HG02798 (cell line): Measurements from ENCODE around the gene APBA2.

Source experiments
- ATAC-seq: cut with Tn5 transposase; IDR thresholded peaks from one replicate; pipeline ENCODE4 v1.9.1; 2021; ENCODE audit warnings: mild to moderate bottlenecking; ENCODE audit not compliant: unreplicated experiment, poor library complexity

The APBA2 gene

GRCh38 chr15:29067949-29068348, 182.2 kb downstream of the APBA2 start:
- no peak for ATAC-seq

- ATAC-seq: no peak
These were observed 184.9 kb downstream of the APBA2 start for GRCh38 chr15:29070471-29071231.

- no peak for ATAC-seq
These were observed 185.6 kb downstream of the APBA2 start for GRCh38 chr15:29071232-29071881.

GRCh38 chr15:29071882-29072273, 186.1 kb downstream of the APBA2 start:
- no peak for ATAC-seq

GRCh38 chr15:29072444-29072843, 186.7 kb downstream of the APBA2 start:
- no peak for ATAC-seq

- no peak for ATAC-seq
These were observed 188.3 kb downstream of the APBA2 start for GRCh38 chr15:29074045-29074444.

- no peak for ATAC-seq
These were observed 192.8 kb downstream of the APBA2 start for GRCh38 chr15:29078541-29078940.

GRCh38 chr15:29079479-29079878, 193.7 kb downstream of the APBA2 start:
- no peak for ATAC-seq

GRCh38 chr15:29081781-29082180, 196.0 kb downstream of the APBA2 start:
- no peak for ATAC-seq

- no peak for ATAC-seq
These were observed 197.4 kb downstream of the APBA2 start for GRCh38 chr15:29083161-29083560.

GRCh38 chr15:29083858-29084257, 198.1 kb downstream of the APBA2 start:
- ATAC-seq: no peak

- no peak for ATAC-seq
These were observed 200.2 kb downstream of the APBA2 start for GRCh38 chr15:29086001-29086400.

- no peak for ATAC-seq
These were observed 201.1 kb downstream of the APBA2 start for GRCh38 chr15:29086891-29087290.

- ATAC-seq: no peak
These were observed 201.9 kb downstream of the APBA2 start for GRCh38 chr15:29087521-29088285.

GRCh38 chr15:29088666-29089065, 202.9 kb downstream of the APBA2 start:
- no peak for ATAC-seq

- ATAC-seq: no peak
These were observed 204.2 kb downstream of the APBA2 start for GRCh38 chr15:29089731-29090616.

- ATAC-seq: no peak
These were observed 205.1 kb downstream of the APBA2 start for GRCh38 chr15:29090617-29091466.

- ATAC-seq: no peak
These were observed 205.9 kb downstream of the APBA2 start for GRCh38 chr15:29091666-29092065.

- ATAC-seq: no peak
These were observed 206.7 kb downstream of the APBA2 start for GRCh38 chr15:29092376-29093064.
